ENCODE measurements around the gene OR2G6.
"Not testable (repeated sequence)": the region's sequence is repeated elsewhere in the genome, so short reads cannot be mapped to it uniquely, and the experiment has no call there.

GRCh38 chr1:248569049-248569448 is 61.2 kb downstream of the OR2G6 start:
- TF ChIP-seq CTCF, POLR2A (IDR thresholded peaks at IDR 0.05): not testable (repeated sequence)
